ENCODE results near the gene ATP10A. TPM values are rescaled to one million over a fixed set of nuclear protein-coding genes. Genes with fewer than 3 reads are reported as not detected.
A peak's percentile ranks its signal among the peaks of the same experiment; 100 is the strongest.

The ATP10A gene
- total and polyA plus RNA-seq, 2 donors from 2014 or later, result 4.0 to 6.8 TPM

DNA sequence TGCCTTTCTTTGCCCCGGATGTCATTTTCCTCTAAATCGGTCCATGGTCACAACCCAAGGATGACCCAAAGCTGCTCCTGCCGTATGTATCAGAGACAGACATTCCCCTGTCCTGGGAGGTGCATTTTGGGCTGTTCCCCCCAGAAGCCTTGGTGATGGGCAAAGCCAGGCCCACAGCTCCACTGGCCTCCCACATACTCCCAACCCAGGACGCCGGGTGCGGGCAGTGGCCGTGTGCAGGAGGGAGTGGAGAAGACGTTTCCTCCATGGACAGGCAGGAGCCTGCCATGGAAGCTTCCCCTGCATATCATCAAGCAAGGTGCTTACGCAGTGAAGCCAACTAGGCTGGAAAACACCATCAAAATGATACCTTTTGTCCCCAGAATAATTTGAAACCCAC is 175.0 kb downstream of the ATP10A start:
- no peaks in the 10 kb centered on the region for H3K9me3 ChIP-seq (ENCODE audit: control insufficient read depth in 2 of 3, insufficient read depth in 1 of 3, low read length in 3 of 3)
- H3K27ac ChIP-seq (ENCODE audit: low read depth in 2 of 2, low read length in 2 of 2), result no peak overlapping the region
- H3K4me1 ChIP-seq (ENCODE audit: control insufficient read depth in 2 of 3, insufficient read depth in 2 of 3, low read depth in 1 of 3, low read length in 3 of 3), result no peaks in the 10 kb centered on the region
- TF ChIP-seq, protein P1, sequence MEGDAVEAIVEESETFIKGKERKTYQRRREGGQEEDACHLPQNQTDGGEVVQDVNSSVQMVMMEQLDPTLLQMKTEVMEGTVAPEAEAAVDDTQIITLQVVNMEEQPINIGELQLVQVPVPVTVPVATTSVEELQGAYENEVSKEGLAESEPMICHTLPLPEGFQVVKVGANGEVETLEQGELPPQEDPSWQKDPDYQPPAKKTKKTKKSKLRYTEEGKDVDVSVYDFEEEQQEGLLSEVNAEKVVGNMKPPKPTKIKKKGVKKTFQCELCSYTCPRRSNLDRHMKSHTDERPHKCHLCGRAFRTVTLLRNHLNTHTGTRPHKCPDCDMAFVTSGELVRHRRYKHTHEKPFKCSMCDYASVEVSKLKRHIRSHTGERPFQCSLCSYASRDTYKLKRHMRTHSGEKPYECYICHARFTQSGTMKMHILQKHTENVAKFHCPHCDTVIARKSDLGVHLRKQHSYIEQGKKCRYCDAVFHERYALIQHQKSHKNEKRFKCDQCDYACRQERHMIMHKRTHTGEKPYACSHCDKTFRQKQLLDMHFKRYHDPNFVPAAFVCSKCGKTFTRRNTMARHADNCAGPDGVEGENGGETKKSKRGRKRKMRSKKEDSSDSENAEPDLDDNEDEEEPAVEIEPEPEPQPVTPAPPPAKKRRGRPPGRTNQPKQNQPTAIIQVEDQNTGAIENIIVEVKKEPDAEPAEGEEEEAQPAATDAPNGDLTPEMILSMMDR (IDR thresholded peaks at IDR 0.05; ENCODE audit: borderline replicate concordance, extremely low read depth, insufficient read depth), result no peak
- no peaks in the 10 kb centered on the region for H3K27me3 ChIP-seq (ENCODE audit: control insufficient read depth, insufficient read depth, low read length)
- H3K4me3 ChIP-seq (ENCODE audit: low read length in 3 of 3), result no peak overlapping the region
- intact Hi-C loops (cut with DNase I), result no loop called here
- H3K36me3 ChIP-seq (ENCODE audit: control insufficient read depth in 2 of 3, insufficient read depth in 3 of 3, low read length in 3 of 3), result no peaks in the 10 kb centered on the region
- DNase-seq (no peak), FAIRE-seq (no peak)
- no peak overlapping the region for H3K9ac ChIP-seq (ENCODE audit: low read length in 3 of 3)

DNA sequence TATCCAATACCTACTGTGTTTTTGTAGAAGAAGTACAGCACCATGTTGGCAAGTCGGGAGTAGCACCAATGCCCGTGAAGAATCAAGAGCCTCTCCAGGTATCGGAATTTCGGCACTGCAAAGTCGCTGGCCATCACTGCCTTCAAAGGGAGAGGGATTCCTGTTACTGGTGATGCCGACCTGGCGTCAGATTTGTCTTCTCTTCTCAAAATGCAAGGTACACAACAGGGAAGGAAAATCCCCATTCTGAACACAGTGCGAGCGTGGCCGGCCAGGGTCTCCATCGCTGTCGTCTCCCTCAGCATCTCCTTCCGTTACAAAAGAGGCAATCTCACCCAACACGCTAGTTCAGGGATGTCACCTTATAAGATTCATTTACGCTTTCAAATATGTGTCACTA is 175.4 kb downstream of the ATP10A start:
- intact Hi-C loops (cut with DNase I), result no loop called here
- FAIRE-seq, result no peak
- Histone ChIP-seq H3K27me3 (ENCODE audit: control insufficient read depth, insufficient read depth, low read length) (no peaks in the 10 kb centered on the region), H3K4me1 (ENCODE audit: control insufficient read depth in 2 of 3, insufficient read depth in 2 of 3, low read depth in 1 of 3, low read length in 3 of 3) (no peaks in the 10 kb centered on the region), H3K36me3 (ENCODE audit: control insufficient read depth in 2 of 3, insufficient read depth in 3 of 3, low read length in 3 of 3) (no peaks in the 10 kb centered on the region), H3K9ac (ENCODE audit: low read length in 3 of 3) (no peak overlapping the region), H3K9me3 (ENCODE audit: control insufficient read depth in 2 of 3, insufficient read depth in 1 of 3, low read length in 3 of 3) (no peaks in the 10 kb centered on the region), H3K27ac (ENCODE audit: low read depth in 2 of 2, low read length in 2 of 2) (no peak overlapping the region), H3K4me3 (ENCODE audit: low read length in 3 of 3) (no peak overlapping the region)
- TF ChIP-seq, protein P1 (IDR thresholded peaks at IDR 0.05; ENCODE audit: borderline replicate concordance, extremely low read depth, insufficient read depth), result no peak
- DNase-seq, result peak in 1 of 5 donors; percentile 9

DNA sequence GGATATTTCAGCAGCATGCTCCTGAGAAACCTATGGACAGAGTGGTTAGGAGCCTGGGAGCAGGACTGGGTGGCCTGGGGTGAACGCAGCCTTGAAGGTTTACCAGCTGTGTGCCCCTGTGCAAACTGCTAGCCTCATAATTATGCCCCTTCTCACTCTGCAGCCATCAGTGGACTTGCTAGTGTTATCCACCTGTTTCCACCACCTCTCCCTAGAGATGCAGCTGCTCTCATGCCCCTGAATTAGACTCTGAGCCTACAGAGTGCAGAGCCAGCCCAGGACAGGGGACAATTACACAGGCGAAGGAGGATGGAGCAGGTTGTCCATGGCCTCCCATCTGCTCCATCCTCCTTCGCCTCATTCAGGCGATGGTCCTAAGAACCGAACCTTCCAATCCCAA is 175.9 kb downstream of the ATP10A start:
- DNase-seq, result no peak
- intact Hi-C loops (cut with DNase I), result no loop called here
- FAIRE-seq, result no peak
- H3K36me3 ChIP-seq (ENCODE audit: control insufficient read depth in 2 of 3, insufficient read depth in 3 of 3, low read length in 3 of 3), result no peaks in the 10 kb centered on the region
- TF ChIP-seq, protein P1 (IDR thresholded peaks at IDR 0.05; ENCODE audit: borderline replicate concordance, extremely low read depth, insufficient read depth), result no peak
- no peak overlapping the region for H3K9ac ChIP-seq (ENCODE audit: low read length in 3 of 3)
- no peak overlapping the region for H3K4me3 ChIP-seq (ENCODE audit: low read length in 3 of 3)
- no peaks in the 10 kb centered on the region for H3K4me1 ChIP-seq (ENCODE audit: control insufficient read depth in 2 of 3, insufficient read depth in 2 of 3, low read depth in 1 of 3, low read length in 3 of 3)
- H3K27me3 ChIP-seq (ENCODE audit: control insufficient read depth, insufficient read depth, low read length), result no peaks in the 10 kb centered on the region
- no peak overlapping the region for H3K27ac ChIP-seq (ENCODE audit: low read depth in 2 of 2, low read length in 2 of 2)
- H3K9me3 ChIP-seq (ENCODE audit: control insufficient read depth in 2 of 3, insufficient read depth in 1 of 3, low read length in 3 of 3), result no peaks in the 10 kb centered on the region

DNA sequence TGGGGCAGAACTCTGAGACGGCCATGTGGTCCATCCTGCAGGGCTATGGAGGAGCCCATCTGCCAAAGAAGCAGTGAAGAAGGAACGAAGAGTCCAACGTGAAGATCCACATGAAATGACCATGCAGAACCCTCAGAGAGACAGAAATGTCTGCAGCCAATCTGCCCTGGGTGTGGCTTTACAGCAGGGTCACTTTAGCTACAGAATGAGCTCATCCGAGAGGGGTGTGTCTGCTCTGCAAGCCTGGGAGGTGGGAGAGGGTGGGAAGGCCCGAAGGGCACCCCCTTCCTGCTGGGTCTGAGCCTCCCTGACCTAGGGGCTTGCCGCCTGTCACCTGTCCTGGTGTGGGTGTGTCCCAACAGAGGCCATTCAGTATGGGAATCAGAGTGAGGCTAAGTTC is 176.3 kb downstream of the ATP10A start:
- H3K36me3 ChIP-seq (ENCODE audit: control insufficient read depth in 2 of 3, insufficient read depth in 3 of 3, low read length in 3 of 3), result no peaks in the 10 kb centered on the region
- no peaks in the 10 kb centered on the region for H3K9me3 ChIP-seq (ENCODE audit: control insufficient read depth in 2 of 3, insufficient read depth in 1 of 3, low read length in 3 of 3)
- no peak for FAIRE-seq
- no peak overlapping the region for H3K9ac ChIP-seq (ENCODE audit: low read length in 3 of 3)
- H3K4me3 ChIP-seq (ENCODE audit: low read length in 3 of 3), result no peak overlapping the region
- no peaks in the 10 kb centered on the region for H3K4me1 ChIP-seq (ENCODE audit: control insufficient read depth in 2 of 3, insufficient read depth in 2 of 3, low read depth in 1 of 3, low read length in 3 of 3)
- H3K27me3 ChIP-seq (ENCODE audit: control insufficient read depth, insufficient read depth, low read length), result no peaks in the 10 kb centered on the region
- TF ChIP-seq, protein P1 (IDR thresholded peaks at IDR 0.05; ENCODE audit: borderline replicate concordance, extremely low read depth, insufficient read depth), result no peak
- DNase-seq, result no peak
- no peak overlapping the region for H3K27ac ChIP-seq (ENCODE audit: low read depth in 2 of 2, low read length in 2 of 2)
- intact Hi-C loops (cut with DNase I), result no loop called here
